Amniotic epithelial cell (primary cell): ENCODE results near the gene RBM10.

Experiments
- DNase-seq: peaks from one replicate; pipeline ENCODE4 v3.0.0-alpha.2; 2010; ENCODE audit warnings: low read depth

RBM10 gene

DNA sequence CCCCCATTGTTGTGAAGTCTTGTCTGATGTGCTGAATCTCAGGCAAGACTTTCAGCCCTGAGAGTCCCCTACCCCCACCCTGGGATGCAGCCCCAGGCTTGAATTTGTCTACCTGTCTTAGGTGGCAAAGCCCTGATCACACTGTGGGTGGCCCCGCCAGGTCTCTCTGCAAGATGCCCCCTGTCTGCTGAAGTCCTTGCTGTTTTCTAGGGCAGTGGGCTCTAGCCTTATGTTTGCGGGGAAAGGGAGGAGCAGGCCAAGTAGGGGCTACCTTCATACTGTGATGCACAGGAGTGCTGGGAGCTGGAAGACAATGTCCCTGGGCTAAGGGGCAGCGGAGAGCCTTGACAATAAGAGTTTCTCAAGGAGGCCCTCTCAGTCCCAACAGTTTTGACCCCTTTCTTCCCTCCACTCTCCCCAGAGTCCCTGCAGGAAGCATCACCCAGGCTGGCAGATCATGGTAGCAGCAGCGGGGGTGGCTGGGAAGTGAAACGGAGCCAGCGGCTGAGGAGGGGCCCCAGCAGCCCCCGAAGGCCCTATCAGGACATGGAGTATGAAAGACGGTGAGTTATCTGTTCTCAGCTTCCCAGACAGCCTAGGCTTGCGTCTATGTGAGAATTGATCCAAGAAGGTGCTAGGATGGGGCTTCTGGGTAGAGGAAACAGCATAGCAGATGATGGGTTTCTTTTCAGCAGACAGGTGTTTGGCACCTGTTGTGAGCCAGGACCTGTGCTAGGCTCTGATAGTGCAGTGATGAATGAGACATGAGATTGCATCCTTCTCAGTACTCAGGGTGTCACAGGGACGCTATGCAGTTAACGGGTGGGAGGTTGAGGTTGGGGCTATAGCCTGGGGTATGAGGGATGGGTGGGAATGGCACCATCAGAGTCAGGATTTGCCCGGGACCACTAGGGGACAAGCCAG, 2.2 kb downstream of the RBM10 start:
- no peak for DNase-seq

DNA sequence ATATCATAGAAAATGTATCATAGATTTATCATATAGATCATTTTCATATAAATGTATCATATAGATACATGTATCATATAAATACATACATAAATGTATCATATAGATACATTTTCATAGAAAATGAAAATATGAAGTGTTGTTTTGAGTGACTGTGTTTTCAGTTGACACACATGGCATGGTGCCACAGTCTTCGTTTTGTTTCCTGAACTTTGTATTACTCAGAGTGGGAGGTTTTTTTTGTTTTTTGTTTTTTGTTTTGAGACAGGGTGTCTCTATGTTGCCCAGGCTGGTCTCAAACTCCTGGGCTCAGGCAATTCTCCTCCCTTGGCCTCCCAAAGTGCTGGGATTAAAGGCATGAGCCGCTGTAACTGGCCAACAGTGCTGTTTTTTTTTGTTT, 3.9 kb downstream of the RBM10 start:
- DNase-seq, result no peak

DNA sequence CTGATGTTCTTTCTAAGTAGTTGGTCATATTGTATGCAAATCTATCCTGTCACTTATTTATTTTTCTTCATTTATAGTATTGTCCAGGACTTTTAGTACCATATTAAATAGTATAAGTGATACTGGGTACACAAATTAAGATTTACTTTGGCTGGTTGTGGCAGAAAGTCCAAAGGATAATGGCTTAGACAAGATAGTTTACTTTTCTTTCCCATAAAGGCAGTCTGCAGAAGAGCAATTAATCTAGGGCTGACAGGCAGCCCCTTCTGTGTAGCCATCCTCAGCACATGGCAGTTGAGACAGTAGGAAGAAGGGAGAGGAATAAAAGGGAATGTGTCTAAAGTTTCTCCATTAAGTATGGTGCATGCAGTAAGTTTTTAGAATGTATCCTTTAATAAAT, 6.4 kb downstream of the RBM10 start:
- no peak for DNase-seq

DNA sequence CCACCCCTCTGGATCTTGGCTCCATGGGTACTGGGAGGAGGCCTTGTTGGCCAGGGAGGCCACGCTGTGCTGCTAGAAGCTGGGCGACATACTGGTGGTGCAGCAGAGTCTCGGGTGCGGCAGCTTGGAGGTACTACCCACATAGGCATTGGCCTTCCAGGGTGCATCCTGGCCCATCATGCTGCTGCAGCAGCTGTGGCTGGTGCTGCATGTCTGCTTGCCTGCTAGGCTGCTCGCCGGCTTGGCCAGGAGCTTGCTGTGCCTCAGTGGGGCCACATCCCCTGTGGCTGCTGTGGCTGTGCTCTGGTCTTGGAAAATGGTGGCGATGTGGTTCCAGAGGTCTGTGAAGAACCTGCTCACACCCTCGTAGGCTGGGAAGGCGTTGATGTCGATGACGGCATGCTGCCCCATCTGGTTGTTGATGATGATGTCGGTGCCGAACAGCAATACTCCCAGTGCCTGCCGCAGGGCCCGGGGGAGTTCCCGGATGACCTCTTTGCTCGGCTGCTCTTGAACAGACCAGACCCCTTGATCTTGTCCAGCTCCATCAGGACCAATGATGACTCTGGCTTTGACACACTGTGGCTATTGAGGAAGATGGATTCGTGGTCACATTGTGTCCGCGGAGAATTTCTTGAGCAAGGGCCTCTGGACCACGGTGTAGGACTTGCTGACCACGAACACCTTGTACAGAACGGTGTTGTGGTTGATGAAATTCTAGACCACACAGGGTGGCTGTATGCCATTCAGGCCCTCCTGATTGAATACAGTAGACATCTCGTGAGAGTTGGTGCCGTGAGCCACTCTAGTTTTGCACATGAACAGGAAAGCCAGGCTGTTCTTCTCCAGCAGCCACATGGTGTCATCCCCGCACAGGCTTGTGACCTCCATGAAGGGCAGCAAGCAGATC, 11.8 kb downstream of the RBM10 start:
- DNase-seq, result peak; percentile 66

DNA sequence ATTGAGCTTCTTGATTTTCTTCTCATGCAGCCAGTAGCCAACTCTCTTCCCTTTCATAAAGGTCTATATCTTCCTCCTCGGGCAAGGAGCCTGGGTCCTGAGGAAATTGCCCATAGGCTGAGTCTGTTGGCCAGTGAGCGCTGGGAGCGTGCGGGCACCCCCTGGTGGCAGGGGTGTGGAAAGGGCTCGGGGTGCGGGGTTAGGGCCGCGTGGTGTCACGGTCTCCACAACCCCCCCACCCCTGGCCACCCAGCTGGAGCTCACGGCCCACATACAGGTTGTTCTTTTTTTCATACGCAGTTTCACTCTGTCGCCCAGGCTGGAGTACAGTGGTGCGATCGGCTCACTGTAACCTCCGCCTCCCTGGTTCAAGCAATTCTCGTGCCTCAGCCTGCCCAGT, 13.1 kb downstream of the RBM10 start:
- no peak for DNase-seq

DNA sequence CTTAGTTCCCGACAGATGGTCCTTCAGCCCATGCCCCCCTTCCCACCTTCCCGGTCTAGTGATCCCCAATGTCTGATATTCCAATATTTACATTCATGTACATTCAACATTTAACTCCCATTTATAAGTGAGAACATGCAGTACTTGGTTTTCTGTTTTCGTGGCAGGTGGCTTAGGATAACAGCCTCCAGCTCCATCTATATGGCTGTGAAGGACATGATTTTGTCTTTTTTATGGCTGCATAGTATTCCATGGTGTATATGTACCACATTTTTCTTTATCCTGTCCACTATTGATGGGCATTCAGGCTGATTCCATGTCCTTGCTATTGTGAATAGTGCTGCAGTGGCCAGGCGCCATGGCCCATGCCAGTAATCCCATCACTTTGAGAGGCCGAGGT, 13.8 kb downstream of the RBM10 start:
- DNase-seq, result no peak

DNA sequence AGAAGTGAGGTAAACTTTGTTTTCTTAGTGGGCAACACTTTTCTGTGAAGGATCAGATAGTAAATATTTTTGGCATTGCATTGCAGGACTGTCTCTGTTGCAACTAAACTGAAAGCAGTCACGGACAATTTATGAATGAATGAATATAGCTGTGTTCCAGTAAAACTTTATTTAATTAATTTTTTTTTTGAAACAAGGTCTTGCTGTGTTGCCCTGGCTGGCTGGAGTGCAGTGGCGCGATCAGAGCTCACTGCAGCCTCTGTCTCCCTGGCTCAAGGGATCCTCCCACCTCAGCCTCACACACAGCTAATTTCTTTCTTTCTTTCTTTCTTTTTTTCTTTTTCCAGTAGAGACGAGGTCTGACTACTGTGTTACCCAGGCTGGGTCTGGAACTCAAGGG, 15.8 kb downstream of the RBM10 start:
- peak; percentile 10 for DNase-seq

DNA sequence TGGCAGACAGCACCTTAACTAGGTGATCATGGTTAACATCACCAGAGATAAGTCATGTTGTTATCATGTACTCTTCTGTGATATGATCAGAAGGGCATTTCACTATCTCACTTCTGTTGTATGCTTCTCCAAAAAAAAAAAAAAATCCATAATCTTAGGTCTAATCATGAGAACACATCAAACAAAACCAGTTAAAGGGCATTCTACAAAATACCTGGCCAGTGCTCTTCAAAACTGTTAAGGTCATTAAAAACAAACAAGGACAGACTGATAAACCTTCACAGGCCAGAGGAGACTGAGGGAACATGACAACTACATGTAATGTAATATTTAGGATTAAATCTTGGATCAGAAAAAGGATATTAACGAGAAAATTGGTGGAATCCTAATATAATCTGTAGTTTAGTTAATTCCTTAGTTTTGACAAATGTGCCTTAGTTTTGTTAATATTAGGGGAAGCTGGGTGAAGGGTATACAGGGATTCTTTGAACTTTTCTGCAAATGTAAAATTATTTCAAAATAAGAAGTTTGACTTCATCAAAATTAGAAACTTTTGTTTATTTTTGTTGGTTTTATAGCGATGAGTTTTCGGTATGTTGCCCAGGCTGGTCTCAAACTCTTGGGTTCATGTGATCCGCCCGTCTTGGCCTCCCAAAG, 18.0 kb downstream of the RBM10 start:
- DNase-seq, result no peak

DNA sequence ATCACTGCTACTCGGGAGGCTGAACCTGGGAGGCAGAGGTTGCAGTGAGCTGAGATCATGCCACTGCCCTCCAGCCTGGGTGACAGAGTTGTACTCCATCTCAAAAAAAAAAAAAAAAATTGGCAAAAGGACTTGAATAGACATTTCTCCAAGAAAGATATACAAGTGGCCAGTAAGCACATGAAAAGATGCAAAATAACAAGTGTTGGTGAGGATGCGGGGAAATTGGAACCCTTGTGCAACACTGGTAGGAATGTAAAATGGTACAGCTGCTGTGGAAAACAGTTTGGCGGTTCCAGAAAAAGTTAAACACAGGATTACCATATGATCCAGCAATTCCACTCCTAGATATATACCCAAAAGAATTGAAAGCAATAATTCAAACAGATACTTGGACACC, 19.4 kb downstream of the RBM10 start:
- no peak for DNase-seq

DNA sequence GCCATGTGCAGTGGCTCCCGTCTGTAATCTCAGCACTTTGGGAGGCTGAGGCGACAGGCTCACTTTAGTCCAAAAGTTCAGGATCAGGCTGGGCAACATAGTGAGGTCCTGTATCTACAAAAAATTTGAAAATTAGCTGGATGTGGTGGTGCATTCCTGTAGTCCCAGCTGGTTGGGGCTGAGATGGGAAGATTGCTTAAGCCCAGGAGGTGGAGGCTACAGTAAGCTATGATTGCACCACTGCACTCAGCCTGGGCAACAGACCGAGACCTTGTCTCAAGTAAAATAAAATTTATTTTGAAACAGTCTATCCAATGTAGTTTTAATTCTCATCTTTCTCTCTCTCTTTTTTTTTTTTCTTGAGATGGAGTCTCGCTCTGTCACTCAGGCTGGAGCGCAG, 21.1 kb downstream of the RBM10 start:
- DNase-seq, result peak; percentile 71

DNA sequence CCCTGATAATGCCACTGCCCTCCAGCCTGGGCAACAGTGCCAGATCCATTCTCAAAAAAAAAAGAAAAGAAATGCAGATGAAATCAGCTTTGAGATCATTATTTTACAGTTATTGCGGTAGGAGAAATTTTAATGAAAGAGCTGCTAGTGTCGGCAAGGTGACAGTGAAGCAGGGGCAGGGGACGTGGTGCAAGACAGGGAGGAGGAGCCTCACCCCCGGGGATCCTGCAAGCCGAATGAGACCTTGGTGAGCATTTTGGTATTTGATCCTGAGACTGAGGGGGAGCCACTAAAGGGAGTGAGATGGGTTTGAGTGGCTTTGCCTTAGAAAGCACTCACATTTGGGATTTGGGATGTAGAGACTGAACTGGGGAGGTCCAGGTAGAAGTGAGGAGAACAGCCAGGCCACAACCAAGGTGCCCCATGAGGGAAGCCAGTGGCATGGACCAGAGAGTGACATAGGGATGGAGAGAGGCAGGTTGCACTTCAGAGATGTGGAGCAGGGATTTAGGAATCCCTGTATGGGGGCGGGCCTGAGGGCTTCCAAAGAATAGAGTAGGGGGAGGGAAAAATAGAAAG, 23.6 kb downstream of the RBM10 start:
- no peak for DNase-seq

DNA sequence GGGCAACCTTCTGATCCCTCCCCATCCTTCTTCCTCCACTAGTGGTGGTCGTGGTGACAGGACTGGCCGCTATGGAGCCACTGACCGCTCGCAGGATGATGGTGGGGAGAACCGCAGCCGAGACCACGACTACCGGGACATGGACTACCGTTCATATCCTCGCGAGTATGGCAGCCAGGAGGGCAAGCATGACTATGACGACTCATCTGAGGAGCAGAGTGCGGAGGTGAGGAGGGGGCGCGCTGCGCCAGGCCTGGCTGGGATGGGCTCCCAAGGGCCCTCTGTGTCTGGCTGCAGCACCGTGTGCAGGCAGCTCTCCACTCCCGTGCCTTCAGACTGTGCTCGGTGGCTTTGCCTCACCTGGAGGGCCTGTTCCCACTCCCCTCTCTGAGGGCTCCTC, 24.3 kb downstream of the RBM10 start:
- DNase-seq, result no peak

DNA sequence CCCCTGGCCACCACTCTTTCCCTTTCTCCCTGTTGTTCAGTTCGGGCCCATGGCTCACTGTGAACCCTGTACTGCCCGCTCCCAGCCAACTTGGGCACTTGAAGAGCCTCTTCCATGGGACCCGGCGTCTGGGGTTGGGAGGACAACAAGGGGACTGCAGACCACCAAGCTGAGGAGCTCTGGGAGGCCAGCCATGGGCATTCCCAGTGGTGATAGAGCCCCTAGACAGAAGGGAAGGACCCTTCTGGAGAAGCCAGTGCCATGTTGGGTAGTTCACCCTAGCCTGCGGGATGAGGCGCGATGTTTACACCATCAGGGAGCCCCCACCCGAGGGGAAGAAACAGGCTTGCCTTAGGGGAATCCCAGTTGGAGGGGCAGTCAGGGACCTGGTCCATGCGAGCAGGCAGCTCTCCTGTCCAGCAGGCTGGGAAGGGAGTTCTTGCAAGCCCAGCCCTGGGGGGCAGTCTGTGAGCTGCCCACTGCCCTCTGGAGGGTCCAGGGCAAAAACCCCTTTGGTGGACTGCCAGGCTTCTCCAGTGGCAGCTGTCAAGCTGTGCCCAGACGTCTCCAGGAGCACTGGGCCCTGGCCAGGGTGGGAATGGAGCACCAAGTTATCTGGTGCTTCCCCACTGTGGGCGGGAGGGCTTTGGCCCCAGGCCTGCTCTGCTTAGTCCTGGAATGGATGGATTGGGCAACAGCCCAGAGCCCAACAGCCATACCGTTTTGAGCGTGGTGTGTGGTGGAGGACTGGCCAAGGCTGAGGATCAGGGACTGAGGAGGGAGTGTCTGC, 24.9 kb downstream of the RBM10 start:
- DNase-seq, result peak; percentile 82

DNA sequence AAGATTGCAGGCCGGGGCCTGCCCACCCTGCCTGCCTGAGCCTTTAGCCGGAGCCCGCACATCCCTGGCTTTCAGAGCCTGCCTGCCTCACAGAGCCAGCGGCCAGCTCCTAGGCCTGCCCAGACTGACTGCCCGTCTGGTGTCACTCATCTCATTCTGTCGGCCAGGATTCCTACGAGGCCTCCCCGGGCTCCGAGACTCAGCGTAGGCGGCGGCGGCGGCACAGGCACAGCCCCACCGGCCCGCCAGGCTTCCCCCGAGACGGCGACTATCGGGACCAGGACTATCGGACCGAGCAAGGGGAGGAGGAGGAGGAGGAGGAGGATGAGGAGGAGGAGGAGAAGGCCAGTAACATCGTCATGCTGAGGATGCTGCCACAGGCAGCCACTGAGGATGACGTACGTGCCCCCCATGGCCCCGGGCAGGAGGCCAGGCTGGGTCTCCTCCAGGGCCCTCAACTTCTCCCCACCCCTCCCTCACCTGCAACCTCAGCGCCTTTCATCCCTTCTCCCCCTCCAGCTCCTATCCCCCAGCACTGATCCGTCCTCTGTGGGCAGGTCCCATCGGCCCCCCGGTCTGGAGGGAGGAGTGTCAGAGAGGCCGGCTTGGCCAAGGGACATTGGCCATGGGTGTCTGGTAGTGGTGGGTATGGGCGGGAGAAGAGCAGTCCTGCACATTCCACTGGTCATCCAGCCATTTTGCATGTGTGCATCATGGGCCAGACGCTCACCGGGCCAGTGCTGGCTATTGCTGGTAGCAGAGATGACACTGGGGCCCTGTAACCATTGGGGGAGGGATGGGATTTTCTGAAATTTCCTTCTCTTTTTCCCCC, 26.1 kb downstream of the RBM10 start:
- DNase-seq, result no peak

DNA sequence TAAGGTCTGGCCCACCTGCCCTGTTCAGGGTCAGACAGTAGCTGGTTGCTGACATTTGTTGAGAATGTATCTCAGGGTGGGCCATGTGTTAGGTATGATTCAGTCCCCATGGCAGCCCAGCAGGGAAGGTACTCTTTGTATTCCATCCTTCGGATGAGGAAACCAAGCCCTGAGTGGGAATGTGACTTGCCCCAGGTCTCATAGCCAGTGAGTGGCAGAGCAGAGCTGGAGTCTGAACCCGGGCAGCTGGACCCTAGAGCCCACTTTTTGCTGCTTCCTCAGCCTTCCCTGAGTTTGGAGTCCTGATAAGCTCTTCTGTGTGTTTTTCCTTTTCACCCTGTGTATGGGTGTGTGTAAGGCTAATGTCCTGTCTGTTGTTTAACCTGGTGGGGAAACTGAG, 27.0 kb downstream of the RBM10 start:
- no peak for DNase-seq

DNA sequence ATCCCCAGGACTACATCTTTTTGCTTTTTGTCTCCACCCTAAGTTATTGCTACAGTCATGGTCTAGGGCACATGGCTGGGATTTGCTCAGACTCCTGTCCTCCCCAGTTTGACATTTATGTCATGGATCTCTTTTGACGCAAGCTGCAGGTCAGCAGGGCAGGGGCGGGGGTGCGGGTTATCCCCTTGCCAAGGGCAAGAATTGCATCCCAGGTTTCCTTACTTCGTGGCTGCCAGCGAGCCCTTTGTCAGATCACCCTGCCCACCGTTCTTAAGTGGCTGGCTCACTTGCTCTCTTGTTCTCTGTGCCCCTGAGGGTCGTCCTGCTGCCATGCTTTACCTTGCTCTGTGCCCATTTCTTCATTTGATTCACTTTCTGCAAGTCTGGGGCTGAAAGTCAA, 27.5 kb downstream of the RBM10 start:
- DNase-seq, result no peak

DNA sequence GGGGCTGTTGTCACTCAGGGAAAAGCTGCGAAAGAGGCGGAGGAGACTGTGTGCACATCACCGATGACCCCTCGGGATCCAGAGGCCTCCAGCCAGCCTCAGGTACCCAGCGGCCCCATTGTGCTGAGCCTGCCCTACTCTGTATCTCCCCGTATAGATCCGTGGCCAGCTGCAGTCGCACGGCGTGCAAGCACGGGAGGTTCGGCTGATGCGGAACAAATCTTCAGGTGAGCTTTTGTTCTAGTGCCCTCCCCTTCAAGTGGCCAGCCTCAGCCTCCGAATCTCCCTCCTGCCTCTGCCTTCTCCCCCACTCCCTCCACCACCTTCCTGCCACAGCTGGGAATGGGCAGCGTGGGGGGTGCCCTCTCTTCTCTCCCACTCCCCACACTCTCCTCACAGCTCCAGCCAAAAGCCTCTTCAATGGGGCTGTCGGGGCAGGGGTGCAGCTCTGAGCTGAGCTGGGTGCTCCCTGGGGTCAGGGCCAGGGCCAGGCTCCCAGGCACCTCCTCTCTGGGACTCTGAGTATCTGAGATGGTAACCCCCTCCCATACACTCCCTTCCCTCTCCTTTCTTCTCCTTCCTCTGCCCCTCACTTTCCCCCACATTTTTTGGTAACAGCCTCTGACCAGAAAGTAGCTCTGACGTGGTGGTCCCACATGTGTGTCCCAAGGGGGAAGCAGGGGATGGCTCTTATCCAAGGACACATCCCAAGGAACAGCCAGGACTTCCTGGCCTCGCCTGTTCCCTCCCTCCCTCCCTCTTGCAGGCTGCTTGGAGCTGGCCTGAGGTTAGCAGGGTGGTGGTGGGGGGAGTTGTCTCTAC, 28.2 kb downstream of the RBM10 start:
- DNase-seq, result no peak

DNA sequence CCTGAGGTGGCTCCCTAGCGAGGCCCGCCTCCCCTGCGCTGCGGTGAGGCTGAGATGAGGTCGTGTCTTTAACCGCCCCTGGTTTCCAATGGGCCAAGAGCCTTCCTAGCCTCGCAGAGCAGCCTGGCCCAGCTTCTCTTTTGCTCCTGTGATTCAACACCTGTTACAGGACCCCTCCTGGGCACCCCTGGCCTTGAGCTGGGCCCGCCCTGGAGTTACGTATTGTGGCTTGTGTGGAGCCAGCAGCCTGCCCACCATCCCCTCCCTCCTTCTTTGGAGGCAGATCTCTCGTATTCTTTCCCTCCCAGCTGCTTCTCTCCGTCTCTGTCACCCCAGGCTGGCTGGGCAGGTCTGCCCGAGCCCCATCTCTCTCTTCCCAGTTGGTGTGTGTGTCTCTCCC, 29.4 kb downstream of the RBM10 start:
- no peak for DNase-seq

DNA sequence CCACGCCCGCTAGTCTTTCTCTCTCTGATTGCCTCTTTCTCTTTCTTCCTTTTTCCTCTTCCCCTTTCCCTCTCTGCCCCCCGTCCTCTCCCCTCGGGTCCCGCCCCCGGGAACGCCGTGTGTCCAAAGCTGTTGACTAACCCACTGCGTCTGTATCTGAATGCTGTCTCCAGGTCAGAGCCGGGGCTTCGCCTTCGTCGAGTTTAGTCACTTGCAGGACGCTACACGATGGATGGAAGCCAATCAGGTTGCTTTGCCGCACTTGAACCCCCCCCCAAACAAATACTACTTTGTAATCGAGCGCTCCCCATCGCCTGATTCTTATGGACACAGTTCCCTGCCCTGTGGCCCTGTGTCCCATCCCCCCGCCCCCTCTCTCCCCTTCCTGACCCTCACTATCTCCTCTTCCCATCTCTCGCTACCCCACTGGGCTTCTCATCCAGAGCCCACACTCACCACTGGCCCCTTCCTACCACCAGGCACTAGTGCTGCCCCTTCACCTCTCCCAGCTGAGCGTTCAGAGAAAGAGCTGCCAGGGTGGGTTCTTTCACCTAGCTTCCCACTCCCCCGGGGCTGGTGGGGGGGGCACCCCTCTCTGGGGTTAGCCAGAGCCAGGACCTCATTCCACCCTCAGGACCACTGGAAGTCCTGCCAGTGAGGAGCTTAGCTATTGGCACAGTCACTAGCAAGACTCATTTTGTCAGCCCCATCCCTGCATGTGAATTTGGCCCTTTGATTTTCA, 30.0 kb downstream of the RBM10 start:
- no peak for DNase-seq
